SJSA1 (cell line): ENCODE results near the gene MTFR1L. TPM values are rescaled to one million over a fixed set of nuclear protein-coding genes. Genes with fewer than 3 reads are reported as not detected.

ENCODE experiments used
- DNase-seq, 2 experiments: peaks; one replicate each; pipeline ENCODE4 v3.0.0-alpha.2; 2015 to 2020; ENCODE audit warnings: low spot score in 2 of 2, low read depth in 1 of 2
- H3K27ac ChIP-seq: fragments of 250-450 bp; sonication (Bioruptor Pico); 2 replicates; pipeline ENCODE4 v1.5.1; 2020; ENCODE audit warnings: mild to moderate bottlenecking, moderate library complexity
- H3K27me3 ChIP-seq: fragments of 250-450 bp; sonication (Bioruptor Pico); replicated peaks from 2 replicates; pipeline ENCODE4 v1.5.1; 2020; ENCODE audit warnings: mild to moderate bottlenecking, moderate library complexity
- H3K36me3 ChIP-seq: fragments of 250-450 bp; sonication (Bioruptor Pico); 2 replicates; pipeline ENCODE4 v1.5.1; 2020; ENCODE audit warnings: mild to moderate bottlenecking
- H3K4me1 ChIP-seq: fragments of 250-450 bp; sonication (Bioruptor Pico); replicated peaks from 2 replicates; pipeline ENCODE4 v1.6.1; 2021; ENCODE audit warnings: mild to moderate bottlenecking
- H3K4me3 ChIP-seq: fragments of 250-450 bp; sonication (Bioruptor Pico); 2 replicates; pipeline ENCODE4 v1.5.1; 2020; ENCODE audit warnings: mild to moderate bottlenecking
- H3K9me3 ChIP-seq: fragments of 250-450 bp; sonication (Bioruptor Pico); replicated peaks from 2 replicates; pipeline ENCODE4 v1.5.1; 2020; ENCODE audit warnings: mild to moderate bottlenecking
- total RNA-seq: library from RNA; depleted of rRNA; stranded (reverse); fragments of >200 nt; shearing (Covaris generic); gene quantifications from 2 replicates; pipeline ENCODE4 v1.2.3, GENCODE V29; 2014

The MTFR1L gene
- total RNA-seq, 1 experiment from 2014 or later: 51.6 TPM

DNA sequence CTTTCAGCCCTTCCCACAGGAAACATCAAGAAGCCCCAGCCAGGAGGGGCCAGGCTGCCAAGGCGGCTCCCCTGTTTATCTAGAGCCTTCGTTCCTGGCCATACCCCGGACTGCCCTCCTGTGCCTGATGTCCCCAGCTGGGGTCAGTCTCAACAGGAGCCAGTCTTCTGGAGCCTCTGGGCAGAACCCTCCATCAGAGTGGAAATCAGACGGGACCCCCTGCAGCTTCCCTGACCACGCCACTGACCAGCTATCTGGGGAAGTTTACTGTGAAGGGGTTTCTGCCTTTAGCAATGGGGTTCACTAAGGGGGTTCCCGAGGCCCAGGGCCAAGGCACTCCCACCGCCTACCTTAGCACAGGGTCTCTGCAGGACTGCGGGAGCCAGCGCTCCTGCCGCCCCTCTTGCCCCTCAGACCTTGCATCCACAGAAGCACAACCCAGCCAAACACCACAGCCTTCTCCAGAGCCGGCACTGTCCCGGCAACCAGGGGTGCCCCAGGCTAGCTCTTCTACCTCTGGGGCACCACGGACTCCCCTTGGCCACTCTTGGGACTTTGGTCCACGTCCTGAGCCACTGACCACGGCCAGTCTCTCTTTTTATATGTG lies 3.5 kb upstream of the MTFR1L start:
- Histone ChIP-seq H3K27ac (no peak overlapping the region), H3K4me1 (peaks cover 22% of the 10 kb centered on the region), H3K27me3 (no peaks in the 10 kb centered on the region), H3K4me3 (no peak overlapping the region), H3K36me3 (peaks cover 42% of the 10 kb centered on the region), H3K9me3 (no peaks in the 10 kb centered on the region)
- no peak for DNase-seq

DNA sequence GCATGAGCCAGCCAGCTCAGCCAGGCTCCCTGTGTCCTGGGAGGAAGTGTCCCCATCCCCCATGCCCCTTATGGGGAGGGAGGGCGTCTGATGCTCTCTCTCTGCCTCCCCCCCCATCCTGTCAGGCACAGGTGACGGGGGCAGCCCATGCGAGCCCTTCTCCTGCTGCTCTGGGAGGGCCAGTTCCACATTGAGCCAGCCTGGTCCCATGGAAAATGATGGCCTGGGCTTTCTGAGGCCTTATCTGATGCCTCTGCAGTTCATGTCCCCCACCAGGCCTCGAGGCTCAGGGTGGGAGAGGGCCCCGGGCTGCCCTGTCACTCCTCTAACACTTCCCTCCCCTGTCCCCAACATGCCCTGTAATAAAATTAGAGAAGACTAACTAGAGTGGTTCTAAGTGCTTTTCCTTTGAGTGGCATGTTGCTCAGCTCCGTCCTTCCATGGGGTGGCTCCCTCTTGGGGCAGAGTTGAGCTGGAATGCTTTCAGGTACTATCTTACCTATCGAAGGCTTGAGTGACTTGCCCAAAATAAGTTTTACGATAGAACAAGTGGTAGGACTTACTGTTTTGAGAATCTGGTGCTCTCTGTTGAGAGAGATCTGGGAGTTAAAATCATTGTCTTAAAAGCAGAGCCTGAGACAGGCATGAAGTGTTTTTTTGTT lies 1.8 kb upstream of the MTFR1L start:
- DNase-seq: no peak
- Histone ChIP-seq H3K27me3 (no peaks in the 10 kb centered on the region), H3K27ac (no peak overlapping the region), H3K4me3 (no peak overlapping the region), H3K36me3 (peaks cover 36% of the 10 kb centered on the region), H3K9me3 (no peaks in the 10 kb centered on the region), H3K4me1 (peaks cover 24% of the 10 kb centered on the region)

GRCh38 chr1:25818569-25818968 lies 1.2 kb upstream of the MTFR1L start:
- Histone ChIP-seq H3K4me1 (peaks cover 24% of the 10 kb centered on the region), H3K27me3 (no peaks in the 10 kb centered on the region), H3K36me3 (peaks cover 37% of the 10 kb centered on the region), H3K9me3 (no peaks in the 10 kb centered on the region), H3K27ac (no peak overlapping the region), H3K4me3 (peak overlapping the region; percentile 84; the same call in 1 of the 2 replicates)
- DNase-seq: no peak

DNA sequence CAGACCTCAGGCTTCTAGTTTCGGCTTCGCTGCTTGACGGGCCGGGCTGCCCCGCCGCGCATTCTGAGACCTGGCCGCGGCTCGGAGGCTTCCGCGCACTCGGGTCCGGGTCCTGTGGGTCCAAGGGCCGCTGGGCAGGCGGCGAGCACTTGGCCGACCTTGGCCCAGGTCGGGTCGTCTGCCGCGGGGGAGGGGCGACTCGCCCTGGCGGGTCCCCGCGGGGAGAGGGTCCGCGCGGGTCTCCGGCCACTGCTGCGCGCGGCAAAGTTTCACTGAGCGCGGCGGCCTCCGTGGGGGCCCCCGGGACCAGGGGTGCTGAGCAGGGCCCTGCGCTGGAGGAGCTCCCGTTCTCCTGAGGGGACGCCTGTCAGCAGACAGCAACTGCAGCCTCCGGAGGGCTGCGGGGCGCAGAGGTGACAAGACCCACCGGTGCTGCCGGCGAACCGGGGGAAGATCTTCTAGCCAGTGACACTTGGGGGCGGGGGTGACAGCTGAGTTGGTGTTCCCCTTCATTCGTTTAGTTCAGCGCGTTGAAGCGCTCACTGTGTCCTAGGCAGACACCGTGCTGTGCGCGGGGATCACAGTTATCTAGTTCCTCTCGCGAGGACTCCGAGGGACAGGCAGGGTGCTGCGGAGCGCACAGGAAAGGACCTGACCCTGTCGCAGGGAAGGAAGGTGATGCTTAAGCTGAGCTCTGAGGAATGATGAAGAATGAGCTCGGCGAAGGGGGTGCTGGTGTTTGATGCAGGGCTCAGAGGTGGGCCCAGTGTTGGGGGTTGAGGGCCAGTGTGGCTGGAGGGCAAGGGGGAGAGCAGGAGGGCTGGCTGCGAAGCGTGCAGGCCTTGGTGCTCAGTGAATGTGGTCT lies 725 bp downstream of the MTFR1L start:
- Histone ChIP-seq H3K9me3 (no peaks in the 10 kb centered on the region), H3K27me3 (no peaks in the 10 kb centered on the region), H3K4me1 (peaks cover 24% of the 10 kb centered on the region), H3K27ac (peak overlapping the region; percentile 73), H3K4me3 (peak overlapping the region; percentile 84), H3K36me3 (peaks cover 30% of the 10 kb centered on the region)
- DNase-seq: peak; percentile 70

GRCh38 chr1:25821112-25821476 lies 1.3 kb downstream of the MTFR1L start:
- peak in 1 of 2 experiments; percentile 10 for DNase-seq
- peak overlapping the region; percentile 84 for H3K4me3 ChIP-seq
- no peak overlapping the region for H3K27ac ChIP-seq
- peaks cover 33% of the 10 kb centered on the region for H3K36me3 ChIP-seq
- H3K27me3 ChIP-seq: no peaks in the 10 kb centered on the region
- peaks cover 24% of the 10 kb centered on the region for H3K4me1 ChIP-seq
- no peaks in the 10 kb centered on the region for H3K9me3 ChIP-seq

DNA sequence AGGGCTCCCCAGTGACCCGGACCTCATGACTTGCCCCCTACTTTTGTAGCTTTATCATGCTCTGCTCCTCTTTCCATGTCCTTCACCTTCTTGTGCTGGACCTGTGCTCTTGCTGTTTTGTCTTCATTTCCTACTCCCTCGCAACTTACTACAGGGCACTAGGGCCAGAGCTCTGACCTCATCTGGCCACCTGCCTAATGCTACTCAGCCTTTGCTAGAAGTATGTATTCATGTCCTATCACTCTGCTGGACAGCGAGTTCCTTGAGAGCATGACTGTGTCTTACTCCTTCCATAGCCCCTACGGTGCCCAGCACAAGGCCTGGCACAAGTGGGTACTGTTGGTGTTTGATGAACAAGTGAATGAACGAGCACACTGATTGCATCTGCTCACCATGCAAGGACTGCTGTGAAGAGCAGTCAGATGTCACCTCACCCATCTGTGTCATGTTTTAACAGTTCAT lies 1.9 kb downstream of the MTFR1L start:
- Histone ChIP-seq H3K27me3 (no peaks in the 10 kb centered on the region), H3K27ac (no peak overlapping the region), H3K9me3 (no peaks in the 10 kb centered on the region), H3K4me3 (no peak overlapping the region), H3K4me1 (peaks cover 24% of the 10 kb centered on the region), H3K36me3 (peaks cover 39% of the 10 kb centered on the region)
- no peak for DNase-seq

- Histone ChIP-seq H3K27ac (no peak overlapping the region), H3K36me3 (peaks cover 66% of the 10 kb centered on the region), H3K4me3 (no peak overlapping the region), H3K9me3 (no peaks in the 10 kb centered on the region), H3K27me3 (no peaks in the 10 kb centered on the region), H3K4me1 (peaks cover 7% of the 10 kb centered on the region)
- DNase-seq: no peak
Measured at GRCh38 chr1:25825605-25826004, 5.9 kb downstream of the MTFR1L start.

- H3K36me3 ChIP-seq: peaks cover 76% of the 10 kb centered on the region
- DNase-seq: no peak
- H3K4me1 ChIP-seq: no peaks in the 10 kb centered on the region; the same call in 1 of the 2 replicates
Measured at GRCh38 chr1:25826571-25826970, 6.8 kb downstream of the MTFR1L start.

GRCh38 chr1:25828491-25828890 lies 8.7 kb downstream of the MTFR1L start:
- H3K9me3 ChIP-seq: no peaks in the 10 kb centered on the region
- no peaks in the 10 kb centered on the region for H3K27me3 ChIP-seq
- no peak overlapping the region for H3K27ac ChIP-seq
- no peak for DNase-seq
- peaks cover 86% of the 10 kb centered on the region for H3K36me3 ChIP-seq
- no peak overlapping the region for H3K4me3 ChIP-seq
- H3K4me1 ChIP-seq: no peaks in the 10 kb centered on the region

More at GRCh38 chr1:25826571-25826970, 6.8 kb downstream of the MTFR1L start:
- Histone ChIP-seq H3K9me3 (no peaks in the 10 kb centered on the region), H3K4me3 (no peak overlapping the region), H3K27ac (no peak overlapping the region), H3K27me3 (no peaks in the 10 kb centered on the region)

DNA sequence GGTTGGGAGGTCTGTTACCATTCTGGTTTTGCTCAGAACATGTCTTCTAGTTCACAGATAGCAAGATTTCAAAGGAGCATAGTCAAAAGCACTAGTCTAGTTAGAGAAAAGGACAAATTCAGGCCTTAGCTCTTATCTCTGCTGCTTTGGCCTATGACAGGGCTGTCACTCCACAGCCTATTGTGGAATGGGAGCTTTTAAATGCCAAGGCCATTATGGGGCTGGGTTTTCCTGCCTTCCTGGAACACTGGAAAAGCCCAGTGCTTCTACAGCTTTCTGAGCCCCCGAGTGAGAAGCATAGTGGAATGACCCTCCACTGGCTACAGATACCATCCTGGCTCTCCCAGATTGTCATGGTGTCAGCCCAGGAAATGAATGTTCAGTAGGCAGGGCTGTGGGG lies 9.3 kb downstream of the MTFR1L start:
- H3K27ac ChIP-seq: no peak overlapping the region
- H3K4me1 ChIP-seq: no peaks in the 10 kb centered on the region
- H3K36me3 ChIP-seq: peaks cover 88% of the 10 kb centered on the region
- no peaks in the 10 kb centered on the region for H3K9me3 ChIP-seq
- no peaks in the 10 kb centered on the region for H3K27me3 ChIP-seq
- no peak for DNase-seq
- no peak overlapping the region for H3K4me3 ChIP-seq

GRCh38 chr1:25831569-25832196 lies 11.9 kb downstream of the MTFR1L start:
- peaks cover 90% of the 10 kb centered on the region for H3K36me3 ChIP-seq
- H3K27me3 ChIP-seq: no peaks in the 10 kb centered on the region
- H3K9me3 ChIP-seq: no peaks in the 10 kb centered on the region
- H3K4me3 ChIP-seq: no peak overlapping the region
- H3K27ac ChIP-seq: no peak overlapping the region
- H3K4me1 ChIP-seq: no peaks in the 10 kb centered on the region
- DNase-seq: no peak

GRCh38 chr1:25832336-25833037 lies 12.7 kb downstream of the MTFR1L start:
- H3K27ac ChIP-seq: no peak overlapping the region
- no peak for DNase-seq
- H3K4me1 ChIP-seq: no peaks in the 10 kb centered on the region
- H3K4me3 ChIP-seq: no peak overlapping the region
- H3K36me3 ChIP-seq: peaks cover 83% of the 10 kb centered on the region
- no peaks in the 10 kb centered on the region for H3K9me3 ChIP-seq
- H3K27me3 ChIP-seq: no peaks in the 10 kb centered on the region

DNA sequence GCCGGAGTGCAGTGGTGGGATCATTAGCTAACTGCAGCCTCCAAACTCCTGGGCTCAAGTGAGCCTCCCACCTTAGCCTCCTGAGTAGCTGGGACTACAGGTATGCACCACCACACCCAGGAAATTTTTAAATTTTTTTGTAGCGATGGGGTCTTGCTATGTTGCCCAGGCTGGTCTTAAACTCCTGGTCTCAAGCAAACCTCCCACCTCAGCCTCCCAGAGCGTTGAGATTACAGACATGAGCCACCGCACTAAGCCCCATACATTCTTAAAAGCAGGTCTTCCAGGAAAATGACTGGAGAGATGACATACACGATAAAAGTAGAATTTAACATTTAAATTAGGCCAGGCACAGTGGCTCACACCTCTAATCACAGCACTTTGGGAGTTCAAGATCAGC lies 13.4 kb downstream of the MTFR1L start:
- H3K27ac ChIP-seq: no peak overlapping the region
- no peaks in the 10 kb centered on the region for H3K4me1 ChIP-seq
- H3K36me3 ChIP-seq: peaks cover 77% of the 10 kb centered on the region
- no peak for DNase-seq
- no peaks in the 10 kb centered on the region for H3K9me3 ChIP-seq
- H3K27me3 ChIP-seq: no peaks in the 10 kb centered on the region
- no peak overlapping the region for H3K4me3 ChIP-seq
